GM19468 (cell line): ENCODE results near the gene COG8.

Experiments used
- ATAC-seq: cut with Tn5 transposase; IDR thresholded peaks from one replicate; pipeline ENCODE4 v1.9.1; 2021; ENCODE audit warnings: mild to moderate bottlenecking, moderate library complexity, moderate number of reproducible peaks; ENCODE audit not compliant: unreplicated experiment; ENCODE audit errors: extremely low read depth

Gene COG8

GRCh38 chr16:69348222-69348621, 8.9 kb upstream of the COG8 start:
- ATAC-seq: no peak

DNA sequence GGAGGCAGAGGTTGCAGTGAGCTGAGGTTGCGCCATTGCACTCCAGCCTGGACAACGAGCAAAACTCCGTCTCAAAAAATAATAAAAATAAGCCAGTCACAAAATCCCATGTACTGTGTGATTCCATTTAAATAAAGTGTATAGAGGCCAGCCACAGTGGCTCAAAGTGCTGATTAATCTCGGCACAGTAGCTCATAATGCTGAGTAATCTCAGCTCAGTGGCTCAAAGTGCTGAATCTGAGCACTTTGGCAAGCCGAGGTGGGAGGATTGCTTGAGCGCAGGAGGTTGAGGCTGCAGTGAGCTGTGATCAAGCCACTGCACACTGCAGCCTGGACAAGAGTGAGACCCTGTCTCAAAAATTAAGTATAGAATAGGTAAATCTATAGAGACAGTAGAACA, 7.3 kb upstream of the COG8 start:
- ATAC-seq: no peak

- no peak for ATAC-seq
These were observed 6.6 kb upstream of the COG8 start for GRCh38 chr16:69345923-69346322.

DNA sequence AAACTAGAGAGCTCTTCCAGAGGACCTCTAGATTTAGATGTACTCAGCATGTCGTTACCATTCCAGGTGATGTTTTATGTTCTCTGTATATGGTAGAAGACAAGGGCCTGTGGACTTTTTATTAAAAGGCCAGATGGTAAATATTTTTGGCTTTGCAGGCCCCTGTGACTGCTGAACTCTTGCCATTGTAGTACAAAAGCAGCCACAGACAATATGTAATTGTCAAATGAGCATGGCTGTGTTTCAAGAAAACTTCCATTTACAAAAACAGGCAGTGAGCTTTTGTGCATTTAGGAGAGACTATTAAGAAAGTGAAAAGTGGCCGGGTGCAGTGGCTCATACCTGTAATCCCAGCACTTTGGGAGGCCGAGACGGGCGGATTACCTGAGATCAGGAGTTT, 4.8 kb upstream of the COG8 start:
- no peak for ATAC-seq

DNA sequence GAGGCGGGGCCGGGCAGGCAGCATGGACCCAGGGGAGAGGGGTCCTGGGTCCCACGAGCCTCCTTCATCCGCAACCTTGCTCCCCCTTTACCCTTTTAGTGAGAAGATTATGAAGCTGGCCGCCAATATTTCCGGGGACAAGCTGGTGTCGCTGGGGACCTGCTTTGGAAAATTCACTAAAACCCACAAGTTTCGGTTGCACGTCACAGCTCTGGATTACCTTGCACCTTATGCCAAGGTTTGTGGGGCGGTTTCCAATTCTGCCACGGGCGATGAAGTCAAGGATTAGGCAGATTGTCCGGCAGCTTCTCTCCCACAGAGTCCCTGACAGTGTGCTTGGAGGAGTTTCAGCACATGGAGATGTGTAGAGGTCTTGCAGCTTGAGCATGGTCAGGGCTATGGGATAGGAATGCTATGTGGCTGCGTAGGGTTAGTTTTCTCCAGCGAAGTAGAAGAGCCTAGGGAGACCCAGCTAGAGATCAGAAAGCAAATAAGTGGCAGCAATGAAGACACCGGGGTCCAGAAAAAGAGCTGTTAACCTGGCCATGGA, 806 bp upstream of the COG8 start:
- no peak for ATAC-seq

GRCh38 chr16:69338557-69339288, 641 bp downstream of the COG8 start:
- no peak for ATAC-seq

GRCh38 chr16:69334696-69335095, 4.7 kb downstream of the COG8 start:
- ATAC-seq: no peak

DNA sequence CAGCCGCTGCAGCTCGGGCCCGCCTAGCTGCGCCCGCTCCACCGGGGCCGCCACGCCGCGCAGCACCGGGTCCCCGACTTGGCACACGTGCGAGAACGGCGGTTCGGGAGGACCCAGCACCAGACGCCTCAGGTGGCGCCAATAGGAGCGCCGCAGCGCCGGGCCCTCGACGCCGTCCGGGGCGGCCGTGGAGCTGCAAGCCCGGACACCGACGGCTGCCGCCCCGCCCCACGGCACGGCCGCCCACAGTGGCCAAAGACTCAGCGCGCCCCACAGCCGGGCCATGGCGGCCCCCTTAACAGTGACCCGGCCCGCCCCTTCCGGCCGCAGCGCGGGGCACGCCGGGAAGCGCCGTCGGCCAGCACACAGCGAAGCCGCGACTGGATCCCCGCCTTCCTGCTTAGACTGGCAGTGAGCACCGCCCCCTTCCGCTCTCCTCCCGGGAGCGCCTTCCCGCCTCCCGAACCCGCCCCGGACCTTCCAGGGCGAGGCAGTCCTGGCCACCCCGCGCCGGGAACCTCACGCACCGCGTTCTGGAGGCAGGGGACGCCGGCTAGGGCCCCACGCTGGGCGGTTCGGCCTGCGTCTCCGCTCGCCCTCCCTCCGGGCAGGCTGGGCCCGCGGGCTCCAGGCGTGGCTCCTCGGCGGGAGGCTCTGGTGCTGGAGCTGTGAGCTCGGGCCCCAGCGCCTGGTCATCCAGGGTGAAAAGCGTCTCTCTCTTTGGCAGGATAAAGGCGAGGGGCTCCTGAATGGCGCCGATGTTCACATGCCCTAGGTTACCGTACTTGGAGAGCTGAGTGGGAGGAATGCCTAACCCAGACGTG, 8.9 kb downstream of the COG8 start, which contains the start of gene PDF:
Gene PDF, minus strand, starts transcription at position 303 of the 824 bp plus-strand sequence. Its CDS starts 18 bp downstream, at position 285.
- peak; percentile 88 for ATAC-seq

DNA sequence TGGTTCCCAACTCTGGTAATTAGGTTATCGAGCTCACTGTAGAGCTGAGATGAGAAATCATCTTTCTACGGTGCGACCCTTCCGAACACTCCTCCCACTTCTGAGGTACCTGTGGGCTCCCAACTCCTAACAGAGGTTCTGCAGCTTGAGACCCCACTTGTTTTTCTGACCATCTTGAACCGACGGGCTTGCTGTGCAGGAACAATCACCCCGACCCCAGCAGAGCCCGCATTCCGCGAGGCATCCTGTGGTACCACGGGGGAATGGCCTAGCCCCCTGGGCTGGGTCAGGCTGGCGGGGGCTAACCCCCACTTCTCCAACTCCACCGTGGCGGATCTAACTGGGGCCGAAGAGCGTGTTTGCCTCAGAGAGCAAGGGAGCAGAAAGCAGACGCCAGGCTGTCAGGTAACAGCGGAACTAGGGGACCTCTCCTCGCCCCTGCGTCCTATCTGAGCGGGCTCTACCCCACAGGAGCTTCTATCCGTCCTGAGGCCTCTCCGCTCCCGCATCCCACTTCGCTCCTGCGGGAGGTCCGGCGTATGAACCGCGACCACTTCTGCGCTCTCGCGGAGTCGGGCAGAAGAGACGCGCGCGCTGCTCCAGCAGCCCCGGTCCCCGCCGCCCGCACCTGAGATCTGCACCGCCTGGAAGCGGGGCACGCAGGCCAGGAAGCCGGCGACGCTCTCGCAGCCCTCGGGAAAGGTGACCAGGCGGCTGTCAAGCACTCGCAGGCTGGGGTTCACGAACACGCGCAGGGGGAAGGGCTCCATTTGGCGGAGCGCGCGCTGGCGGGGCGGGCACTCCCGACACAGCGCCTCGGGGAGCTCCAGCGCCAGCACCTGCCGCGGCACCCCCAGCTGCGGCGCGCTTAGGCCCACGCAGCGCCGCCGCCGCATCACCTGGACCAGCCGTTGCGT, 9.7 kb downstream of the COG8 start:
- no peak for ATAC-seq

- no peak for ATAC-seq
These were observed 10.5 kb downstream of the COG8 start for GRCh38 chr16:69328854-69329316.

DNA sequence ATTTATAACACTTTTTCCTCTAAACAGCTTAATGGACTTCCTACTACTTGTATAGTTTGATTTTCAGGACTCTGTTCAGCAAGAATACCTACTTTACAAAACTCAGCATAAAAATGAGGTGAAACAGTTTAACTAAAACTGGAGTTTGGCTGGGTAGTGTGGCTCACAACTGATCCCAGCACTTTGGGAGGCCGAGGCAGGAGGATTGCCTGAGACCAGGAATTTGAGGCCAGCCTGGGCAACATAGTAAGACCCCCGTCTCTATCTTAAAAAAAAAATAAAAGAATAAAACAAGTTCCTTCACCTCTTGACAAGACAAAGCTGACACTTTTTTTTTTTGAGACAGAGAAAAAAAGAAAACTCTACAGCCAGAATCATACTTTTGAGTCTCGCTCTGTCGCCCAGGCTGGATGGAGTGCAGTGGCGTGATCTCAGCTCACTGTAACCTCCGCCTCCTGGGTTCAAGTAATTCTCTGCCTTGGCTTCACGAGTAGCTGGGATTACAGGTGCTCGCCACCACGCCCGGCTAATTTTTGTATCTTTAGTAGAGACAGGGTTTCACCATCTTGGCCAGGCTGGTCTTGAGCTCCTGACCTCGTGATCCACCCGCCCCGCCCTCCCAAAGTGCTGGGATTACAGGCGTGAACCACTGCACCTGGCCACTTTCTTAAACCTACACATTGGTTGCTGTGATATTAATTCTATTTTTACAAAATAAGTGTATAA, 11.6 kb downstream of the COG8 start:
- no peak for ATAC-seq

- ATAC-seq: no peak
These were observed 13.0 kb downstream of the COG8 start for GRCh38 chr16:69326172-69326873.

DNA sequence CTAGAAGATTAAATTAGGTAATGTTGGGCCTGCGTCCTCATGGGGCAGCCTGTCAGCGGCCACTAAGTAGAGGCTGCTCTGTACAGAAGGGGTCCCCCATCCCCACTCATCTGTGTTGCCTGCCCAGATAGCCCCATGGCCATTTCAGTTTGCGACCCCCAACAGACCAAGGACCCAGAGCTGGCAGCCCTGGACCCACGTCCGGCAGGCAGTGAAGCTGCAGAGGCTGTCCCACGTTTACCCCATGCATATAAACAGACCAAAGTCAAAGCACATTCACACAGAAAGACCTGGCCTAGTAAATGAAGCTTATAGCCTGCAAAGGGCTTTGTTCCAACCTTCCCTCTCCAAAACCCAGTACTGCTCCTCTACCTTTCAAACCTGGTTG, 13.6 kb downstream of the COG8 start:
- ATAC-seq: no peak

DNA sequence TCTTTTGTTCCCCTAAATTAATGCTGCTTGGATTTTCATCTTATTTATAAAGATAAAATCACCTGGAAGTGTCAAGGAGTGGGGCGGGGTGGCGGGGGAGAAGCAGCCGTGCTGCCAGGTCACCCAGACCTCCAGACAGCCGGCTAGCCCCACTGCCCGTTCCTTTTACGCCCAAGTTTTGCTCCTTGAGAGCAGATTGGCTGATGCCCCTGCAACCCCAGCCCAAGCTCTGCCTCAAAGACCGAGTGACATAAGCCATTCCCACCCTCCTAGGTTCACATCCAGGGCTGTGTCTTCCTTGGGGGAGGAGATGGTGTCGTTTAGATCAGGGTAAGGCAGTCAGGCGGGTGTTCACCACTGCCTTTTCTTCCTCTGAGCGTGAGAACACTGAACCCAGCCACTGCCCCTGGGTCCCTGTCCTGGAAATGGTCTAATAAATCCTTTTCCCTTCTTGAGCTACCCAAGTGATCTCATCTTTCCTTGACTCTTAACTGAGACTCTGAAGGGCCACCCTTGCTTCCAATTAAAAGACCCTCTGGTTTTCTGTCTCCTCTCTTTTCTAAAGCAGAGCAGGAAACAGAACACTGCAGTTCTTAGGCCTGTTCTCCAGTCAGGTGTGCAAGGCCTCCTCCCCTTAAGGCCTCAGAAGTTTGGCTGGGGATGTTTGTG, 14.6 kb downstream of the COG8 start:
- no peak for ATAC-seq

- no peak for ATAC-seq
These were observed 15.3 kb downstream of the COG8 start for GRCh38 chr16:69324013-69324531.

- no peak for ATAC-seq
These were observed 15.9 kb downstream of the COG8 start for GRCh38 chr16:69323415-69323814.

DNA sequence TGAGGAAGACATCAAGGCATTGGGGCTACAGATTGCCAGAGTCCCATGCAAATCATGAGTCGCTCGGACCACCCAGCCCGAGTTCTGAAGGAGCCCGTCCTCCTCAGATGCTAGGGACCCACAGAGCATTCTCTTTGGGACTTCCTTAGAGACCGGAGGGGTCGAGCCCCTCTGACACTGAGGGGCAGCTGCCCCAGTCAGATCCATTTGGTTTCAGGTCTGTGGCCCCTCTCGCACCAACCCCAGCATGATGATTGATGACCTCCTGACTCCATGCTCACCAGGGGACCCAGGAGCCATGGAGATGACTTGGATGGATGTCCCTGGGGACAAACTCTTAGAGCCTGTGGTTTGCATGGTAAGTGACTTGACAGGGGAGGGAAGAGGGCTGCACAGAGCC, 17.0 kb downstream of the COG8 start:
- ATAC-seq: no peak

- ATAC-seq: no peak
These were observed 18.3 kb downstream of the COG8 start for GRCh38 chr16:69321080-69321479.
